ENCODE data around the gene JAZF1.

The JAZF1 gene

DNA sequence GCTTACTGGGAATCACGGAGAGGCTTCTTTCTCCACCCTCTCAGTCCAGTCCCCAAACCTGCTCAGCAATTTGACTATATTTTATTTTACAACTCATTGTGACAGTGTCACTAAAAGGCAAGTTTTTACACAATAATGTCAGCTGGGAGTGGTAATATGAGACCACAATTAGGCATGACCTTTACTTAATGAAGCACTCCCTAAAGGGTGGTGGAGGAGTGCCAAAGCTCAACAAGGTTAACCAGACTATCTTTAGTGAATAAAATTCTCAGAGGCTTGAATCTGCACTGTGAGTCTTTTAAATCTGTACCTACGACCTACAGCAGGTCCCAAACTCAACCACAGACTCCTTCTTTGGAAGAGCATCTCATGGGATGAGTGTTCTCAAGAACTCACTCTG is 225.0 kb downstream of the JAZF1 start:
- no peak for DNase-seq

DNA sequence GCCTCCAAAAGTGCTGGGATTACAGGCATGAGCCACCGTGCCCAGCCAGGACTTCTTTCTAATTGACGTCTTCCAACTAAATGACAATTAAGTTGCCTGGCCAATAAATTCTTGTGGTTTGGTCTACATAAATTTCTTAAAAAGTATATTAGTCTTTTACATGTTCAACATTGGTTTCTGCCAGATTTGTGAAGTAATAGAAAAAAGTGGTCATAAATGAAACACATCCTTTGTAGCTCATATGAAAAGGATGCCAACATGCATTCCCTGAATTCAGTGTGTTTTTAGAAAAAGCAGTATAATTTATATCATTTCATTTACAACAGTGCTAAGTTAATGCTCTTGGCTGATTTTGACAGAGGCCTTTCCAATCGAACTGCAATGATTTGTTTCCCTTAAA is 225.6 kb downstream of the JAZF1 start:
- no peak for DNase-seq

DNA sequence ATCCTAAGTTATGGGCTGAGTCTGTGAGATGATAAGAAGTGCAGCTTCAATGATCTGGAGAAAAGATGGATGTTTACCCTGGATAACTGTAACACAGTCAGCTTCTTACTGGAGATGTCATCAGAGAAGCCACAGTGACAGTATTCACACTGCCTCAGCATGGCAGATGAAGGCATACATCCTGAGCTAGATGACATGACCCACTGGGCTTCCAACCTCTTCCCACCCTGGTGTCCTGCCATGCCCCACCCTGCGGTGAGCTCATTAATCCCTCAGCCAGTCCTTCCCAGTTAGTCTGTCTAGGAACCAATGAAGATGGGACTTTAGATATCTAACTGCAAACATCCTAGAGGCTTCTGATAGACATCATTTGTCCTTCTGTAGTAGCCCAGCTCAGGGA is 226.8 kb downstream of the JAZF1 start:
- no peak for DNase-seq

DNA sequence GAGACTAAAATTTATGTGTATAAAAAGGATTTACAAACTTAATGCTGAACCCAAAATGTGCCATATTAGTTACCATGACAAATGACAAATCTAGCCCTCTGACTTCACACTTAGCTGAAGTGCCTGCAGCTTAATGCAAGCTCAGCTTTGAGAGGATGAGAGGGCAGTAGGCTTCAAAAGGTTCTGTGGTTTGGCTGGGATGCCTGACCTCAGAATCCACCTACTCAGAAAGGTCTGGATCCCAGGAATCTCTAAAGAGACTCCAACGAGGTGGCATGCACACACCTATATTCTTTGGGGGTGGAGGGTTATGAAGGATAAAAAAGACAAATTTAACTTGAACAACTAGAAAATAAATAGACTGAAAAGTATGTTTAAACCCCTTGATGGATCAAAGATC is 227.2 kb downstream of the JAZF1 start:
- DNase-seq = no peak

DNA sequence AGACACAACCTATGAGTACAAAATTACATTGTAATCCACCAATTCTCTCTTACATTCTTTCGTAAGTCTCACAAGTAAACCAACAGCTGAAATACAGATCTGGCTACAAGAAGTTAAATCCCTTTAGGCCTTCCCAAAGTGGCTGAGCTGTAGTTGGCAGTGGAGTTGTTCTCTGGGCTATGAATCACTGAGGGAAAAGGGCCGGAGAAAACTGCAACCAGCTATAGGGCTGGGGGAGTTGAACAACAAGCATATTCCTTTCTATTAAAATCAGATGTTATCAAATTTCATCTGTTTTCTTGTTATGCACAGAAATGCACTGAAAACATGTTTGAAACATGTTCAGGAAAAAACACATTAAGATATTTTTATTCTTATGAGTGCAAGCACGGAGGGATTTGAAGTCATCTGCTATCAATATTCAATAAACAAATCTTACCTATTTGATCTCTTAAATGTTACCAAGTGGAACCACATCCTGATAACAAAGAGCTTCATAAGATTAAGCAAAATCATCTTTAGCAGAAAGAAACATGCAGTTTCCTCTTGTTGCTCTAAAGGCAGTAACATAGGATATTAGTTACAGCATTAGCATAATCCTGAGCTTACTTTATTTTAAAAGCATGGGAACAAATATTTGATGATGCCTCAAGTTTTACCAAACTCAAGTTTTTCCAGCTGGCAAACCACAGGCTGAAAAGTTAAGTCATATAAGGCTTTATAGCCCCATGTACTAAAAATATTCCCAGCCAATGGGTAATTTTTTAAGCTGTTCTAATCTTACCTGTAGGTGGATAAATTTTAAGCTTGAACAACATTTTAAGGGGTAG is 227.9 kb downstream of the JAZF1 start:
- DNase-seq = no peak

DNA sequence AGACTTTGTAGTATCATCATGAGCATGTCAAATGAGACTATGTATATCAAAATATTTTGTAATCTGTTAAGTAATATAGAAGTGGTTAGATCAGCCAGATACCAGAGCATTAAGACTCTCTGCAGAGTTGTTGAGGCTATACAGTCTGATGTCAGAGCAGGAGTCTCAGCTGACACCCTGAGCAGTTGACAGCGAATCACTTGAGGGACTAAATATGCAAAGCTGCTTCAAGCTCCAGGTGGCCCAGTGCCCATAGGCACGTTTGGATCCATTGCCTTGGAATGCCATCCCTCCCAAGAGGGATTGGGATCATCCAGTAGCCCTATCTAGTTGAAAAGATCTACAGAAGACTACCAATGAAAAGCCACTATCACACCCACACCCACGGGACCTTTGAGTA is 230.5 kb downstream of the JAZF1 start:
- no peak for DNase-seq

DNA sequence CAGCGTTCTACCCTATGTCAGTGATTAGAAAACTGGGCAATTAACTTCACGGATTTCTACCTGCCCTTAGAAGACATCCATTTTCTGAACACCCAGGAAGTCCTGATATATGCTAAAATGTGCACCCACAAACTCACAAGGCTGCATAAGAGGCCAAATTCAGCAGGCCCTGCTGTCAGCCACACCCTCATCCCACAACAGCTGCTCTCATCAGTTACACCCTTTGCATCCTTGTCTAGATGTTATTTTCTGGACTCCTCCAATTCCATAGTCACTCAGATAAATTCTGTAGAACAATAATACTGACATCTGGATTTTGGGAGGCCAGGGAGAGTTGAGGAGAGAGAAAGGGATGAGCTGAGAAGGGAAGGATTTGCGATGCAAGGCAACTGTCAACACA is 231.7 kb downstream of the JAZF1 start:
- no peak for DNase-seq

DNA sequence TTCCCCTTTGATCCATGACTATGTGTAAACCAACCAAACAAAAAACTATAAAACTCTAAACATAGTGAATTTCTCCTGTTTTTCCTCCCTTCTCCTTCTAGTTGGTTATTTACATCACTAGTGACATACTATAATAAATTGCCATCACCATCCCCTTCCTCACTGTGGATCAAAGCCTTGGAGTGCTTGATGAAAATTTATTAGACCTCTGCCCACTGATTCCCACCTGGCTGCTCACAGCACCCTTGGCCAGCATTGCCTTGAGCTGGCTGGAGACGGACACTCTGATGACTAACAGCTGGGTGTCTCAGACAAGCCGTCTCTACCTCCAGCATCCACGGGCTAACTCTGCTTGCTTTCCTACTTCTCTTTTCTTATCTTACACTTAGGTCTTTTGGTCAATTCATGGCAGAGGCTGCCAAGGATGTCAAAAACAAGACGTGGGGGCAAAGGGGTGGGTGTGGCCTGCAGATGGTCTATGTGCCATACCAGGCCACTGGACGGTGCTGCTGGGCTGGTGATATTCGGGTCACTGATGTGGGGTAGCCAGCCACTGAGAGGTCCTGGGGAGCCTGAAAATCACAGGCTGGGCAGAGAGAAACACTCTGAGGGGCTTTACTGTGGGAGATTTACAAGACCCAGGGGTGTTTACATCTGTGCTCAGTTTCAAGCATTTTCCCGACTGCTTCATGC is 232.9 kb downstream of the JAZF1 start:
- no peak for DNase-seq

DNA sequence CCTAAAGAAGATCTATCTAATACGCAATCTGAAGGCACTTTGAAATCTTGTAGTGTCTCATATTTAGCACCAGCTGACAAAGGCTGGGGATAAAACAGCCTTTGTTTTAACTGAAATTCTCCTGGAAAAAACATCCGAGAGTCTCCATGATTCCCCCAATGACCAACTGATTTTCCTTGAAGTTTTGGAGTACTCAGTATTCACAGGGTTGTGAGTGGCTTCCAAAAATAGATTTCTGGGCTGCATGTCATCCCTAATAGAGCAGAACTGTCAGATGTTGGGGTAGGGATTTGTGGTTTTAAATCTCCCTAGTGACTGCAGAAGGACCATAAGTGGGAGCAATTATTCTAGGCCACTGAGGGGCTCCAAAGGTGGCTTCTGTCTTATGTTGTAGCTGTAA is 234.2 kb downstream of the JAZF1 start:
- DNase-seq = no peak

DNA sequence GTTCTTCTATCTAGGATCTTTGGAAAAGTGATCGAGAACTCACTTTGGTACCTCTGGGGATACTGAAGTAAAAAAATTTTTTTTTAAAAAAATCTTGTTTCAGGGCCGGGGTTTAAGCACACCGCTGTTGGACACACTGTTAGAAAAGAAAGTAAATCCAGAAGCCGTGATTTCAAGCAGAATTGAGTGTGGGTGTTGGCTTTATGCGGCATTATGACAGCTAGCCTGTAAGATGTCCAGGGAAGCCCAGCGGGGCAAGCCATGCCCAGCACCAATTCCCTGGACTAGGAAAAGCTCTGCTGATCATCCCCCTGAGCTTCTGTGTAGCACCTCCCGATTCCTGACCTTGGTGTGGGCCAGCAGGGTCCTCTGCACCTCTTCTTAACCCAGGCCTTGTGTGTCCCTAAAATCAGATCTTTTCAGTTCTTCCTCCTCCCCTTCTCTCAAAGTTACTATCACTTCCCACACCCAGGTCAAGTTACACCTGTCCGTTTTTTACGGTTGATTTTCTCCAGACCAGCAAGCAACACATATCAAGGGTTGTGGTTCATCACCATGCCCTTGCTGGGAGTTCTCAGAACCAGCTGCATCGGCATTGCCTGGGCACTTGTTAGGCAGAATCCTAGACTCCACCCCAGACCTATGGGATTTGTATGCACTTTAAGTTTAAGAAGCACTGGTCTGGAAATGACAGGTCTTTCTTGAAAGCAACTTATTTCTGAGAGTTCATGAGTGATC is 235.4 kb downstream of the JAZF1 start:
- DNase-seq = no peak

DNA sequence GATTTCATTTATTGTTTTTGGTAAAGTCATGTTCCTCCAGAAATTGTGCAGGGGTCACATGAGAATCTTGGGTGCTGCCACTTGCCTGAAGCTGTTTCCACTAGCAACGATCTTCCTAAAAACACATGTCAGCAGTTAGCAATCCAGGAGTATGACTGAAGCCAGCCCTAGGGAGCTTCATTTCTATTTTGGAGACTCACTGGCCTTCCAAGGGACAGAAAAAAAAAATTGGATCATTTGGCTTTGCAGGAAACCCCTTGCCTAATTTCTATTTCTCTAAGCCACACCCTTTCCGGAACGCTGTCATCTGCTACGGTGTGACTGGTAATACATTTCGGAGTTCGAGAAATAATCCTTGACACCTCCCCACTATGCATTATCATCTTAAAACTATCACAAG is 236.0 kb downstream of the JAZF1 start:
- no peak for DNase-seq

DNA sequence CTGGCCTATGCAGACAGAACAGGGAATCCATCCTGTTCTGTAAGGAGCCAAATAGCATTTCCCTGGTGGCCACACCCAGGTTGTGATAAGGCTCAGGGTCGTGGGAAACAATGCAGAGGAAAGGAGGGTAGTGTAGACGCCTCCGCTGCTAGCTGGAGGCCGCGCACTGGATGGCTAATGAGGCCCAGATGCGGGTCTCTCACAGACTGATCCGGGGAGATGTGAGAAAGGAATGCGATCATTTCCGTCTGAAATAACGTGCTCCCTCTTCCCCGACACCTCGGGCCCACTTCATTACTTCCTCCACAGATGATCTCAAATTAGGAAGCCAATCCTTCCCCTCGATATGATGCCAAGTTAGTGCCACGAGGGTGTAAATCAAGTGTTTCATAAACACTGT is 237.4 kb downstream of the JAZF1 start:
- DNase-seq = no peak

DNA sequence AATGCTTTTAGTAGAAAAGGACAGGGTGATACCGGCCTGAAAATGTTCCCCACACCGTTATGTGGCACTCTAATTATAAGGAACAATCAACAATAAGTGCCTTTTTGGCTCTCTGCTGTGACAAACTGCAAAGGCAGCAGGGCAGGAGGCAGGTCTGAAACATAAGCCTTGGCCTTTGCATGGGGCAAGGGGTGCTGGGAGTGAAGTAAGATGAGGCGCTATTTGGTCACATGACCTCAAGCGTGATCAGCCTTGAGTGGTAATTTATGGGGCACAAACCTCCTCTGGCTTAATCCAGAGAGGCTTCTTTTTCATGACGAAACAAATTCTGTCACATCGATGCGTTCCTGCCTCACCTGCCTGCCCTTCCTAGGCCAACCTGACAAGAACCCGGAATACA is 237.9 kb downstream of the JAZF1 start:
- DNase-seq = no peak

DNA sequence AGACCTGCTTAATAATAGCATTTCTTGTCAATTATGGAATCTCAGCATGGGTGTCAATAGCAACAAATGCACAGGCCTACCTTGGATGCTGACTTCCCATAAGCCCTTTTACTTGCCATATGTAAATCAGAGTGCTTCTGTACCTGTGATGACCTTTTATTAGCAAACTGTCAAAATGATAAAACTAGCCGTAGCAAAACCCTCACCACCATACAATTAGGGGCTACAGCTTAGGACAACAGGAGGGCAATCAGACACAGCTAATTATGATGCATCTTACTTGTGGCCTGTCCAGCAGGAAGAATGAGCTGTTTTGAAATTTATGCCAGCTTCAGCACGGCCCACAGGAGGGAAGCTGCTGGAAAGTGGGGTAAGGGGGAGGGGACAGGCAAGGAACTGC is 239.1 kb downstream of the JAZF1 start:
- no peak for DNase-seq

DNA sequence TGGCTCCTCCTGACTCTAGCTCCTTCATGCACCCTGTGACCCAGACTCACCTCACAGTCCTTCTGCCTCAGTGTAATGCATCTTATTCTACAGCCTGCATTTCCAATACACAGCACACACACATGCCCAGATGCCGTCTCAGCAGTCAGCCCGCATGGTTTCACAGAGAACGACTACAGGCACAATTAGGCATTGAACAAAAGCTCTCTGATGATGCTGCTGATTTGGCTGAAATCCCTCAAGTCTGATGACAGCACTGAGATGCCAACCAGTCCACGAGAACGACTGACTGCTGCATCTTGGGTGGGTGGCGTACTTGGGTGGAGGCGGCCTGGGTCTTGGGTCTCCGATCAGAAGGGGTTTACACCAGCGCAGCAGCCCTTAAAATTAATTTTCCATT is 240.3 kb downstream of the JAZF1 start:
- DNase-seq = no peak

DNA sequence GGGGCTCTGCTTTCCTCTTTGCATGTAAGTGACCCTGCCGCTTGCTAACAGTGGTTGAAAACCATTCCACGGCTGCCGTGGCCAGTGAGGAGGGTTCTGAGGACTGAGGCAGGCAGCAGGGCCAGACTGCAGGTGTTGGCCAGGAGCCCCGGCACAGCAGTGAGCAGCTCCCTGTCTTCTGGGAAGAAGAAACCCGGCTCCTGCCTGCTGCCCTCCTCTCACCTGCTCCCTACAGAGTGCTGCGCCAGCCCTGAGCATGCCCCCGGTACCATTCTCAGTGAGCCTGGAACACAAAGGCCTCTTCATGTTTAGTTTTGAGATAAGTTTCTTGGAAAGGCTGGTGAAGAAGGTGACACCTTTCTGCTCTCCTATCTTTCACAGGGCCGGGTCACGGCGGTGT is 240.7 kb downstream of the JAZF1 start:
- DNase-seq = no peak

DNA sequence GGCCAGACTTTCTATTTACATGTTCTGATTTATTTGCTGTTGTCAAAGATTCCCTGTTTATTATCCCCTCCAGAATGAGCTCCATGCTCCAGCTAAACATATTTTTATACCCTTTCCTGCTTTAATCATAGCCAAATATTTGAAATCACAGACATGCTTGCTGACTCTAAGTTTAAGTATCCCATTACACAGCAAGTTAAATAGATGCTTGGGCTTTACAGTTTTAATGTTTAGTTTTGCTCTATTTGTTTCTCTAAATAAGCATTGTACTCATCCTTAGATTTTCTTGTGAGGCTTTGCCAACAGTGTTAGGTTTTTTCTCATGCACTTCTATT is 243.9 kb downstream of the JAZF1 start:
- no peak for DNase-seq

DNA sequence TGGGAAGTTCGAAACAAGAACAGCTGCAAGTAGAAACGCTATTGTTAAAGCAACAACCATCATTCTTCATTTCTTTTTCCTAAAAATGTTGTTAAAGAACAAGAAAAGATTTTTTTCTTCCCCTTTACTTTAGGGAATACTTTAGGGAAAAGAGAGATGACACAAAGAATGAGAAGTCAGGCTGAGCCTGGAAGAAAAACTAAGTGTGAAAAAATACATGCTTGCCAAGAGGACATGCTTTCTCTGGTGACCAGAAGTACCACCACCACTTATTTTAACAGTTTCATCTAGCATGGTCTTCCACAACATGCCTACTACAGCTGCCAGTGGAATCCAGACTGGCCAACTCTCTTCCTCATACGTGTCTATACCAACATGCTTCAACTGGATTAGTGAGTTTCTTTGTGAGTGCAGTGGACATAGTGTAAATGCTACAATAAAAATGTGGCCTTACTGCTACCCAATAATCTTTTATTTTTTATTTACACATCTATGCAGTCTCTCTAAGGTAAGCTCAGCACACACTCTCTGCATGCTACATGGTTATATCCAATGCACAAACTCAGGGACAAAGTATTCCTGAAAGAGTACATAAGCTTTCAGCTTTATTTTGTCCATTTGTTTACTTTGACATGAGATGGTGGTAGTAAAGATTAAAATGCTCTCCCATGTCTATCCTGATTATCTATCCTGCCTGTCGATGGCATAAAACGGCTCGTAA is 244.4 kb downstream of the JAZF1 start:
- DNase-seq = no peak

DNA sequence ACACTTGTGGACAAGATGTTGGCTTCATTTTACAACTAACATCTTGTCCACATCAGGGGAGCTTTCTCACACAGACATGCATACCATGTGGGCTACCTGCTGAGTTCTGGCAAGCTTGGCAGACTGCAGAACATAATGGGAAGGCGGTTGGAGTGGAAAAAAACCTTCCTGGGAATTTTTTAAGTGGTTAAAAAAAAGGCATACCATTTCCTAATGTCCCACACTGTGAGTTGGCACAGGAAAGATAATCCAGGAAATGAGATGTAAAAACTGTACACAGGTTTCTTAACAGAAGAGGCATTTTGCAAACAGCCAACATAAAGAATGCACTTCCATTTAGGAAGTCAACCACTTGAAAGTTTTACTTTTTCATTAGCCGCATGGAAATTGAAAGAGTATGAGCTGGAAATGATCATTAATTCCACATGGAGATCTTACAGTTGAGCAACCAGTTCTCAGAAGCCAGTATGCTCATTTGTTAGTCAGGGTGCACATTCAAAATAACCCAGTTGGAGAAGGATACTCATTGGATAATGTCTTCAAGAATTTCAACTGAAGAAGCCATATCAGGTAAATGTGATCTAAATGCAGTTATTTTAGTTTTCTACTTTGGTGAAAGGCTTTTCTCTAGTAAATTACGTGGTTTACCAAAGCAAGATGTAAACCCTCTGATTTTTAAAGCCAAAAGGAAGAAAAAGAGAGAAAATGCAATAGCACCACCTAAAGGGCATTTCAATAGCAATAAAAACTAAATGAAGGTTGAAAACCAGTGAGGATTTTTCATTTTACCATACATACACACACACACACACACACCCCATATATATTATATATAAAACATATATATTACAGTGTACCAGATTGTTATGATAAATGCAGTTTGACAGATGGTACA is 246.7 kb downstream of the JAZF1 start:
- peak; percentile 12 for DNase-seq

DNA sequence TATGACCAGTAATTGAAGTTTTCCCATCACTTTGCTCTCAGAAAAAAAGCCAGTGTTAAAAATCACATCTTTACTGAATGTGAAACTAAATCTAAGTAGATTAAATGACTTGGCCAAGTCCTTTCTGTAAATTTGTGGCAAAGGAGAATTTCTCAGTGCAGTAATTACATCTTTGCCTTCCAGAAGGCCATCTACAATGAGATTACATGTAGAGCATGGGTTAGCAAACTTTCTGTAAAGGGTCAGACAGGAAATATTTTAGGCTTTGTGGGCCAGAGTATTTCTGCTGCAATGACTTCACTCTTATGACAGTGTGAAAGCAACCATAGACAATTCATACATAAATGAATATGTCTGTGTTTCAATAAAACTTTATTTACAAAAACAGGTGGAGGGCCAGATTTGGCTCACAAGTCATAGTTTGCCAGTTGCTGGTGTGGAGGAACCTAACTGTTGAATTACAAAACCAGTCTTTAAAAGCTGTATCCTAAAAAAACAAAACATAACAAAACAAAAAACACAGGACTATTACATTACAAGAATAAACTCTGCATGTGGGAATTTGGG is 249.6 kb downstream of the JAZF1 start:
- no peak for DNase-seq

DNA sequence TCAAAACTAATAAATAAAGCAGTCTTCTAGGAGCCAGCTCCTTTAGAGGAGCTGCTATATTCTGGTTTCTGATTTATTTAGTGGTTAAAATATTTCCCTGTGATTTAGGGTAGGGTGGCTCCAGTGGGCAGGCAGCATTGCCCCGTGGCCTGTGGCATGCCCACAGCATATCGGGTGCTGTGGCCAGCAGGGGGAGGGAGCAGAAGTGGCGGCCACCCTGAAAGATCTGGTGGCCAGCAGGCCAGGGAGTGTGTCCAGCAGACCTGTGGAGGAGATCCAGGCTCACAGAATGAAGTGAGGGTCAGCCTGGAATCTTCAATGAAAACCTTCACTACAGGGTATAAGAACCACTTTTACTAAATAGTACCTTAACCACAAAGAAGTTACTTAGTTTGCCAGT is 251.5 kb downstream of the JAZF1 start:
- no peak for DNase-seq

DNA sequence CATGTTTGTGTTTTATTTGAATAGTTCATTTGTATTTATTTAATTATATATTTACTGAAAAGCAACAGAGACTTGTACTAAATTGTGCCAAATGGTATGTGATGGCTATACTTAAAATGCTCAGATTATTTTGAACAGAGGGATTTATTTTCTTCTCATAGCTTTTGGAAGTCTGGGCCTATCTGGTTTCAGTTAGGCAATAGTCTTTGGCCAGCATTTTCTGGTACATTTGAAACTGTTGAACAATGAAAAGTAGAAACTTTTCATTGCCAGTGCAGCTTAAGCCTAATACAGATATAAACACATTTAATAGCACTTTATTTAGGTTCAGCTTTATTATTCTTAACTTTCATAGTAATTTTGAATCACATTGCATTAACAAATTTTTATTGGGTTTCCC is 252.6 kb downstream of the JAZF1 start:
- DNase-seq = no peak

All from HCEC 1CT (cell line).